Neutrophil (primary cell): ENCODE data around the gene LEMD1.

Experiments
- H3K27ac ChIP-seq: fragments of 200-600 bp; sonication (generic); 2 replicates; pipeline ENCODE4 v1.5.1; 2016; ENCODE audit warnings: mild to moderate bottlenecking, moderate library complexity
- H3K27me3 ChIP-seq: fragments of 200-600 bp; sonication (generic); 2 replicates; pipeline ENCODE4 v1.6.0; 2016; ENCODE audit warnings: mild to moderate bottlenecking
- H3K36me3 ChIP-seq: fragments of 200-600 bp; sonication (generic); 2 replicates; pipeline ENCODE4 v1.5.1; 2017
- H3K4me1 ChIP-seq, 2 experiments: fragments of 200-600 bp in 1 of 2; sonication (generic) in 1 of 2; 1 replicate in 1 of 2; 2 replicates in 1 of 2; pipeline versions ENCODE4 v1.5.1 to v1.6.1; 2013 to 2016; ENCODE audit warnings: low read depth in 1 of 2, low read length in 1 of 2, mild to moderate bottlenecking in 1 of 2, moderate library complexity in 1 of 2; ENCODE audit not compliant: control insufficient read depth in 1 of 2, insufficient read depth in 1 of 2
- H3K4me3 ChIP-seq, 2 experiments: fragments of 200-600 bp in 1 of 2; sonication (generic) in 1 of 2; 1 replicate in 1 of 2; 2 replicates in 1 of 2; pipeline ENCODE4 v1.5.1; 2013 to 2016; ENCODE audit warnings: low read depth in 1 of 2, low read length in 1 of 2, mild to moderate bottlenecking in 1 of 2, moderate library complexity in 1 of 2
- H3K9me3 ChIP-seq: fragments of 200-600 bp; sonication (generic); 2 replicates; pipeline ENCODE4 v1.5.1; 2016
- TF ChIP-seq, protein P1 (sequence below): fragments of 200-600 bp; sonication (generic); IDR thresholded peaks from 2 replicates; pipeline ENCODE4 v1.5.1; 2016; ENCODE audit warnings: antibody characterized with exemption

The LEMD1 gene

GRCh38 chr1:205421798-205422197 is at the start of gene LEMD1:
Gene LEMD1, minus strand, starts transcription at chr1:205422056. Its CDS starts 1,520 bp downstream, at chr1:205420536.
- H3K4me3 ChIP-seq: no peak within 1 kb of the TSS
- TF ChIP-seq, protein P1, sequence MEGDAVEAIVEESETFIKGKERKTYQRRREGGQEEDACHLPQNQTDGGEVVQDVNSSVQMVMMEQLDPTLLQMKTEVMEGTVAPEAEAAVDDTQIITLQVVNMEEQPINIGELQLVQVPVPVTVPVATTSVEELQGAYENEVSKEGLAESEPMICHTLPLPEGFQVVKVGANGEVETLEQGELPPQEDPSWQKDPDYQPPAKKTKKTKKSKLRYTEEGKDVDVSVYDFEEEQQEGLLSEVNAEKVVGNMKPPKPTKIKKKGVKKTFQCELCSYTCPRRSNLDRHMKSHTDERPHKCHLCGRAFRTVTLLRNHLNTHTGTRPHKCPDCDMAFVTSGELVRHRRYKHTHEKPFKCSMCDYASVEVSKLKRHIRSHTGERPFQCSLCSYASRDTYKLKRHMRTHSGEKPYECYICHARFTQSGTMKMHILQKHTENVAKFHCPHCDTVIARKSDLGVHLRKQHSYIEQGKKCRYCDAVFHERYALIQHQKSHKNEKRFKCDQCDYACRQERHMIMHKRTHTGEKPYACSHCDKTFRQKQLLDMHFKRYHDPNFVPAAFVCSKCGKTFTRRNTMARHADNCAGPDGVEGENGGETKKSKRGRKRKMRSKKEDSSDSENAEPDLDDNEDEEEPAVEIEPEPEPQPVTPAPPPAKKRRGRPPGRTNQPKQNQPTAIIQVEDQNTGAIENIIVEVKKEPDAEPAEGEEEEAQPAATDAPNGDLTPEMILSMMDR: no peak
- H3K4me1 ChIP-seq: no peaks in the 10 kb centered on the region
- H3K27me3 ChIP-seq: peaks cover 85% of the 10 kb centered on the region
- H3K36me3 ChIP-seq: no peaks in the 10 kb centered on the region
- no peak within 1 kb of the TSS for H3K27ac ChIP-seq
- H3K9me3 ChIP-seq: no peaks in the 10 kb centered on the region

GRCh38 chr1:205470131-205470530 is 48.3 kb upstream of the LEMD1 start:
- Histone ChIP-seq H3K4me3 (no peak overlapping the region), H3K4me1 (no peaks in the 10 kb centered on the region), H3K27ac (no peak overlapping the region), H3K36me3 (no peaks in the 10 kb centered on the region), H3K27me3 (peaks cover 83% of the 10 kb centered on the region), H3K9me3 (no peaks in the 10 kb centered on the region)
- TF ChIP-seq, protein P1: no peak

GRCh38 chr1:205466595-205467220 is 44.9 kb upstream of the LEMD1 start:
- no peak overlapping the region for H3K27ac ChIP-seq
- H3K4me3 ChIP-seq: no peak overlapping the region
- H3K9me3 ChIP-seq: no peaks in the 10 kb centered on the region
- H3K27me3 ChIP-seq: peaks cover 96% of the 10 kb centered on the region
- no peaks in the 10 kb centered on the region for H3K4me1 ChIP-seq
- H3K36me3 ChIP-seq: no peaks in the 10 kb centered on the region
- TF ChIP-seq, protein P1: no peak

DNA sequence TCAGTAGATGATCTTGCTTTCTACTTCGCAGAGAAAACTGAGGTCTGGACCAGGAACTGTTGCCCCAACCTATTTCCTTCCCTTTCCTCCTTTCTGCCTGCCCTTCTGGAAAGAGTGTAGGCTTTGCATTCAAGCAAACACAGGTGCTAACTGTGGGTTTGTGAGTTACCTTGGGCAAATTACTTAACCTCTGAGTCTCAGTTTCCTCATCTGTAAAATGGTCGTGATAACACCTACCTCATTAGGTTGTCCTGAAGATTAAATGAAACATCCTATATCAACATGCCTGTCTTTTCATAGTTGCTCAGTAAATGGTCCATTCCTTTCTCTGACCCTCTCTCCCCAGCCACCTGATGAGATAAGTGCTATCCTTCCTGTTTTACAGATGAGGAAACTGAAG is 43.5 kb upstream of the LEMD1 start:
- Histone ChIP-seq H3K4me1 (no peaks in the 10 kb centered on the region), H3K36me3 (no peaks in the 10 kb centered on the region), H3K4me3 (no peak overlapping the region), H3K27ac (no peak overlapping the region), H3K27me3 (peaks cover 99% of the 10 kb centered on the region), H3K9me3 (no peaks in the 10 kb centered on the region)
- TF ChIP-seq, protein P1: no peak

DNA sequence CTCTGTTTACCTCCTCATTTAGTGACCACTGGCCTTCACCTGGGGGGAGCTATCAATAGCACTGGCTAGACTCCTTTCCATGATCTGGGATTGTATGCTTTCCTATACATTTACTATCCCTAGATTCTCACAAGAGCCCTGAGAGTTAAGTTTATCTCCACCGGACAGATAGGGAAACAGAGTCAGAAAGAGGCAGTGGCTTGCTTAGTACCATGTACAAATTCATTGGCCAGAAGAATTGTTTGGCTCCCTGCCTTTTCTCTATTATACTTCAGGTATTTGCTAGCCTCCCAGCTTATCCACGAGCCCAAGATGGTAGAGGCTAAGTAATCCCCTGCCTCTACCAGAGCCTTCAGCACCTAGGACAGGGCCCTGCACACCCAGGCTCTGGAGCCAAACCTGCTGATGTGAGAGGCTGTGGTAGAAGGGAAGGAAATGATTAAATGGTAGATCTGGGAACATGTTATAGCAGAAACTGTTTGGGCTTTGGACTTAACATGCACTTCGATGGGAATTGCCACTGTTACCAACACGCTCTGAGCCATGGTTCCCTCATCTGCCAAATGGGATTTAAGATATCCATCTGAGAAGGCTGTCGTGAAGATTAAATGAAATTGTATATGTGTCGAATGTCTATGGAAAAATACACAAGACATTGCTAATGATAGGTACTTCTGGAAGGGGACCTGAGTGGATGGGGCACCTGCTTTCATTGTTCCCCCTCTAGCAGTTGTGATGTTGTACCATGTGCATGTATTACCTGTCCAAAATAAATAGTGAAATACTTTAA is 37.1 kb upstream of the LEMD1 start:
- H3K27me3 ChIP-seq: peaks cover 99% of the 10 kb centered on the region
- H3K4me3 ChIP-seq: no peak overlapping the region
- TF ChIP-seq, protein P1: no peak
- no peaks in the 10 kb centered on the region for H3K36me3 ChIP-seq
- H3K9me3 ChIP-seq: no peaks in the 10 kb centered on the region
- H3K27ac ChIP-seq: no peak overlapping the region
- no peaks in the 10 kb centered on the region for H3K4me1 ChIP-seq
